ENCODE data around the gene SERPINA4.
"Not testable (repeated sequence)": the region's sequence is repeated elsewhere in the genome, so short reads cannot be mapped to it uniquely, and the experiment has no call there.

Gene SERPINA4

DNA sequence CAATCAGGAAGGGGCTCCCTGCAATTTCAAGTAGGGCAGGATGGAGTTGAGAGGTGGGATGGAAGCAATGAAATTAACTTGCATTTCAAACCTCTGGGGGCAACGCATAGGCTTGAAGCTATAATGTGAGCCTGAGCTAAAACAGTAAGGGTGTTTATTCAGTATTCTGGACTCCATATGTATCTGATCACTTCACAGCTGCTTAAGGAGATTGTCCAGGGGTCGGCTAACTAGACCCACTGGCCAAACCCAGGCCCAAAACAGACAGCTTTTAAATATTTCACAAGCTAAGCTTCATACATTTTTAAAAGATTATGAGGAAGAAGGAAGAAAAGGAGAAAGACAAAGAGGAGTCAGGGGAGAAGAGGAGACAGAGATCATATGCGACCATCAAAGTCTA is 44.1 kb downstream of the SERPINA4 start:
- H3K27ac Mint-ChIP-seq (ENCODE audit: low read depth), result no peak overlapping the region
- H3K4me3 Mint-ChIP-seq, result no peak overlapping the region
- DNase-seq (ENCODE audit: low spot score in 2 of 2), result no peak
- ATAC-seq (replicated peaks; ENCODE audit: extremely low read depth, poor library complexity, severe bottlenecking), result no peak
- H3K4me1 Mint-ChIP-seq, result no peaks in the 10 kb centered on the region
- H3K27me3 Mint-ChIP-seq, result peaks cover 22% of the 10 kb centered on the region
- no peaks in the 10 kb centered on the region for H3K9me3 Mint-ChIP-seq
- H3K36me3 Mint-ChIP-seq (ENCODE audit: insufficient read depth), result peaks cover 4% of the 10 kb centered on the region

DNA sequence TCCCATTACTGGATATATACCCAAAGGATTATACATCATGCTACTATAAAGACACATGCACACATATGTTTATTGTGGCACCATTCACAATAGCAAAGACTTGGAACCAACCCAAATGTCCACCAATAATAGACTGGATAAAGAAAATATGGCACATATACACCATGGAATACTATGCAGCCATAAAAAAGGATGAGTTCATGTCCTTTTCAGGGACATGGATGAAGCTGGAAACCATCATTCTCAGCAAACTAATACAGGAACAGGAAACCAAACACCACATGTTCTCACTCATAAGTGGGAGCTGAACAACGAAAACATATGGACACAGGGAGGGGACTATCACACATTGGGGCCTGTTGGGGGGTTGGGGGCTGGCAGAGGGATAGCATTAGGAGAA is 47.7 kb downstream of the SERPINA4 start:
- not testable (repeated sequence) for ATAC-seq (replicated peaks; ENCODE audit: extremely low read depth, poor library complexity, severe bottlenecking); H3K9me3 Mint-ChIP-seq; H3K27ac Mint-ChIP-seq (ENCODE audit: low read depth); DNase-seq (ENCODE audit: low spot score in 2 of 2); H3K36me3 Mint-ChIP-seq (ENCODE audit: insufficient read depth); H3K4me3 Mint-ChIP-seq; H3K4me1 Mint-ChIP-seq
- peaks cover 10% of the 10 kb centered on the region for H3K27me3 Mint-ChIP-seq

DNA sequence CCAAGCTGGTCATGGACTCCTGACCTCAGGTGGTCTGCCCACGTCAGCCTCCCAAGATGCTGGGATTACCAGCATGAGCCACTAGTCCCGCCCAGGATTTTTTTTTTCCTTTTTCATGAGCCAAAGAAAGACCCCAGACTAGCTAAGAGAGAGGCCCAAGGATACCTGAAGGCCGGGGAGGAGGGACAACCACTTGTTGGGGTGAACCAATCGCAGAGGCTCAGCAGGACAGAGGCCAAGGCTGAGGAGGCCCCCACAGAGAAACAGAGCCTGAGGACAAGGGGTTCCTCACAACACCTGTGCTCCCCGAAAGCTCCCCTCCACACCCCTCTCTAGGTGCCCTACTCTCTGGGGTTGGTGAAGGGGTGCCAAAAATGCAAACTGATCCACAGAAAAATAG is 49.9 kb downstream of the SERPINA4 start:
- peaks cover 2% of the 10 kb centered on the region for H3K36me3 Mint-ChIP-seq (ENCODE audit: insufficient read depth)
- no peak for ATAC-seq (replicated peaks; ENCODE audit: extremely low read depth, poor library complexity, severe bottlenecking)
- no peaks in the 10 kb centered on the region for H3K4me1 Mint-ChIP-seq
- H3K9me3 Mint-ChIP-seq, result no peaks in the 10 kb centered on the region
- H3K27me3 Mint-ChIP-seq, result peaks cover 13% of the 10 kb centered on the region
- no peak for DNase-seq (ENCODE audit: low spot score in 2 of 2)
- H3K27ac Mint-ChIP-seq (ENCODE audit: low read depth), result no peak overlapping the region
- no peak overlapping the region for H3K4me3 Mint-ChIP-seq

DNA sequence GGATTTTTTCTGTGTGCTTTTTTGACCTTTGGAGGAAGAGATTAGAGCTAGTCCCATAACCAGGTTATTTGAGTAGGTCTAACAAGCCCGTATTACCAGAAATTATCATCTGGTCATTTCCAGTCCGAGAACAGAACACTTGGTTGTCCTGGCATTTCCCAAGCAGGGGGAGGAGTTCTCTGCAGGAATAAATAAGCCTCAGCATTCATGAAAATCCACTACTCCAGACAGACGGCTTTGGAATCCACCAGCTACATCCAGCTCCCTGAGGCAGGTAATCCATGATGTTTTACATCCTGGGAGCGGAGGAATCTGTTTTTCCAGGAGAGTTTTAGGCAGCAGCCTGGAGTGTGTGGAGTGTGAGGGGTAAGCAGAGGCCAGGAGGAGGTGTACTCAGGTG is 50.9 kb downstream of the SERPINA4 start, which contains the start of gene SERPINA3:
SERPINA3 (plus strand) TSS at position 218 of the 400 bp plus-strand sequence. CDS start 2,051 bp downstream, outside the sequence.
- H3K36me3 Mint-ChIP-seq (ENCODE audit: insufficient read depth), result no peaks in the 10 kb centered on the region
- no peak within 1 kb of the TSS for H3K27ac Mint-ChIP-seq (ENCODE audit: low read depth)
- no peak for DNase-seq (ENCODE audit: low spot score in 2 of 2)
- H3K9me3 Mint-ChIP-seq, result no peaks in the 10 kb centered on the region
- H3K4me3 Mint-ChIP-seq, result no peak within 1 kb of the TSS
- H3K27me3 Mint-ChIP-seq, result peaks cover 20% of the 10 kb centered on the region
- no peak for ATAC-seq (replicated peaks; ENCODE audit: extremely low read depth, poor library complexity, severe bottlenecking)
- no peaks in the 10 kb centered on the region for H3K4me1 Mint-ChIP-seq

DNA sequence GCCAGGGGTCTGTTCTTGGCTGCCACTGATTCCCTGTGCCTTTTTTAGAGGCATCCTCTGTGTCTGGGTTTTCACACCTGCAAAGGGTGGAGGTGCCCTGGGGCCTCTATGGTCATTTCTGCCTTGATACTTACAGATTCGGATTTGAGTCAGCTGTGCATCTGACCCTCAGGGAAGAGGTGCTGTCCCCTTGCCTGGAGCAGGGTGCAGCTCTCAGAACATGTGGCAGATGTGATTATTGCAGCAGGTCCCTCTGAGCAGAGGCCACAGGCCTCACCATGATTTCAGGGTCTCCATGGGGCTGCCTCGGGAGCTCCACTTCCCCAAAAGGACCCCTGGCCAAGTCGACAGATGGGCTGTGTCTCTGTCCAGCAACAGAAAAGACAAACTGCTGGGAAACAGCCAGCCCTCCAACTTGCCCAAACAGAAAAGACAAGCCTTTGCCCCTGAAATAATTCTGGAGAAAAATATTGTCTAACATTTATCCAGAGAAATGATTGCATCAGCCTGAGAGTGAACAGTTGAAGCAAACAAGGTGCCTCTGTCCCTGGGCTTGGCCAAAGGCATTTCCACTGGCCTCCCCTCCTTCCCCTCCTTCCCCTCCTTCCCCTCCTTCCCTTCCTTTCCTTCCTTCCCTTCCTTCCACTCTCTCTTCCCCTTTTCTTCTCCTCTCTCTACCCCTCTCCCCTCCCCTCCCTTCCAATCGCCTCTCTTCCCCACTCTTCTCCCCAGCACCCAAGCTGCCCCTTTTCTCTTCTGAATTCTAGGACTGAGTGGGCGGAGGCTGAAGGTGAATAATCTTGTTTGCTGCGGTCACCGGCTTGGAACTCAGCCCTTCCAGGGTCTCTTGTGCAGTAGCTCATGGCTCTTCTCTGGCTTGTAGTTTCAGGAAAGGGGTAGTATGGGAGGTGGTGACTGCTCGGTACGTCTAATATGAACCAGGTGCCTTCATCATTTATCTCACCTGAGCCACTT is 51.6 kb downstream of the SERPINA4 start:
- Mint-ChIP-seq H3K27me3 (peaks cover 13% of the 10 kb centered on the region), H3K9me3 (no peaks in the 10 kb centered on the region), H3K4me1 (no peaks in the 10 kb centered on the region), H3K36me3 (ENCODE audit: insufficient read depth) (no peaks in the 10 kb centered on the region), H3K4me3 (no peak overlapping the region), H3K27ac (ENCODE audit: low read depth) (no peak overlapping the region)
- DNase-seq (ENCODE audit: low spot score in 2 of 2) (no peak), ATAC-seq (replicated peaks; ENCODE audit: extremely low read depth, poor library complexity, severe bottlenecking) (no peak)

DNA sequence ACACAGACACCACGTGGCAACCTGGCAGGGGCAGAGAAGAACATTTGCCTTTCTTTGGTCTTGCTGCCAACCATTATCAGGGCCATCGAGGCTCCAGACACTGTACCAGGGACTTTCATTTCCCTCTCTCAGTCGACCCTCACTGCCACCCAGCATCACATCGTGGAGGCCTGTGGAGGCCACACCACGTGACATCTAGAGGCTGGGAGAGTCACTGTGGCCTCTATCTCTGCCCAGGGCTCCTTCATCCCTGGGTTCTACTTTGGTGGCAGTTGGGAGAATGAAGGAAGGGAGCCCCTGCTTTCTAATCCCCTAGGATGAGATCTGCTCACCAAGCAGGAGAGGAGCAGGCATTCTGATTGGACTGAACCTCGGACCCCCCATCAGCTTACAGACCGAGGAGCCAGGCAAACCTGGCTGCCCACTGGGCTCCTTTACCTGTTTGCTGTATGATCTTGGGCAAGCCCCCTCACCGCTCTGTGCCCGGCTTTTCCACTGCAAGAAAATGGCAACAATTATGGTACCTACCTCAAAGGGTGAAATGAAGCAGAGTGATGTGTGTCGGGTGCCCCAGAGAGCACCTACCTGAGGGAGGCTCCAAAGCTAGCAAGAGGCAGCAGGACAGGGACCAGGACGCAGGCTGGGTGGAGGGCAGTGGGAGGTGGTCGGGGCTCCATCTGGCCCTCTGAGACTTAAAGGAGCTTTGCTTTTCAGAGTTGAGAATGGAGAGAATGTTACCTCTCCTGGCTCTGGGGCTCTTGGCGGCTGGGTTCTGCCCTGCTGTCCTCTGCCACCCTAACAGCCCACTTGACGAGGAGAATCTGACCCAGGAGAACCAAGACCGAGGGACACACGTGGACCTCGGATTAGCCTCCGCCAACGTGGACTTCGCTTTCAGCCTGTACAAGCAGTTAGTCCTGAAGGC is 52.7 kb downstream of the SERPINA4 start:
- Mint-ChIP-seq H3K4me1 (no peaks in the 10 kb centered on the region), H3K27ac (ENCODE audit: low read depth) (no peak overlapping the region), H3K27me3 (peaks cover 13% of the 10 kb centered on the region), H3K4me3 (no peak overlapping the region), H3K9me3 (no peaks in the 10 kb centered on the region), H3K36me3 (ENCODE audit: insufficient read depth) (no peaks in the 10 kb centered on the region)
- DNase-seq (ENCODE audit: low spot score in 2 of 2) (no peak), ATAC-seq (replicated peaks; ENCODE audit: extremely low read depth, poor library complexity, severe bottlenecking) (no peak)

DNA sequence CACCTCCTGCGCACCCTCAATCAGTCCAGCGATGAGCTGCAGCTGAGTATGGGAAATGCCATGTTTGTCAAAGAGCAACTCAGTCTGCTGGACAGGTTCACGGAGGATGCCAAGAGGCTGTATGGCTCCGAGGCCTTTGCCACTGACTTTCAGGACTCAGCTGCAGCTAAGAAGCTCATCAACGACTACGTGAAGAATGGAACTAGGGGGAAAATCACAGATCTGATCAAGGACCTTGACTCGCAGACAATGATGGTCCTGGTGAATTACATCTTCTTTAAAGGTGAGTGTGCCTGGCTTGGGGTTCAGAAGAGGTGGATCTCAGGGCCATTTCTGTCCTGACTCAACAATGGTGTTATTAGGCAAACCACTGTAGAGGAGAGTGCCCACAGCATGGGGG is 53.6 kb downstream of the SERPINA4 start:
- no peak for ATAC-seq (replicated peaks; ENCODE audit: extremely low read depth, poor library complexity, severe bottlenecking)
- Mint-ChIP-seq H3K4me3 (no peak overlapping the region), H3K27me3 (peaks cover 22% of the 10 kb centered on the region), H3K27ac (ENCODE audit: low read depth) (no peak overlapping the region), H3K9me3 (no peaks in the 10 kb centered on the region), H3K4me1 (no peaks in the 10 kb centered on the region), H3K36me3 (ENCODE audit: insufficient read depth) (no peaks in the 10 kb centered on the region)
- DNase-seq (ENCODE audit: low spot score in 2 of 2), result no peak

DNA sequence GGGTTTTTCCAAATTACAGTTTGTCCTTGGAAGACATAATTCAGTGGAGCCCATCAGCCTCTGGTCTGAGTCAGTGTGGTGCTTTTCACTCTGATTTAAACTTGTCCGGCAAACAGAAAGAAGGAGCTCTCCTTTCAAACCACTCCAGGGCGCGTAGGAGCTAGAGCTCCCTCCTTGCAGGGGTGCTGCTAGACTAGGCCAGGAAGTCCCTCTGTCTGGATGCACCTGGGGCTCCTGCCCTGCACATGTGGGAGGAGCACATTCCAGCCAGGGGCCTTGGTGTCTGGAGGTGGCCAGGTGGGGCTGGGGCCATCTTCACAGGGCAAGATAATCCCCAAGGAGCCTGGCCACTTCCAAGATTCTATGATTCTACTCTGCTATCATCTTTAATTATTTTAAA is 54.0 kb downstream of the SERPINA4 start:
- Mint-ChIP-seq H3K27ac (ENCODE audit: low read depth) (no peak overlapping the region), H3K4me1 (no peaks in the 10 kb centered on the region), H3K27me3 (peaks cover 26% of the 10 kb centered on the region), H3K9me3 (no peaks in the 10 kb centered on the region), H3K36me3 (ENCODE audit: insufficient read depth) (no peaks in the 10 kb centered on the region), H3K4me3 (no peak overlapping the region)
- no peak for DNase-seq (ENCODE audit: low spot score in 2 of 2)
- no peak for ATAC-seq (replicated peaks; ENCODE audit: extremely low read depth, poor library complexity, severe bottlenecking)

DNA sequence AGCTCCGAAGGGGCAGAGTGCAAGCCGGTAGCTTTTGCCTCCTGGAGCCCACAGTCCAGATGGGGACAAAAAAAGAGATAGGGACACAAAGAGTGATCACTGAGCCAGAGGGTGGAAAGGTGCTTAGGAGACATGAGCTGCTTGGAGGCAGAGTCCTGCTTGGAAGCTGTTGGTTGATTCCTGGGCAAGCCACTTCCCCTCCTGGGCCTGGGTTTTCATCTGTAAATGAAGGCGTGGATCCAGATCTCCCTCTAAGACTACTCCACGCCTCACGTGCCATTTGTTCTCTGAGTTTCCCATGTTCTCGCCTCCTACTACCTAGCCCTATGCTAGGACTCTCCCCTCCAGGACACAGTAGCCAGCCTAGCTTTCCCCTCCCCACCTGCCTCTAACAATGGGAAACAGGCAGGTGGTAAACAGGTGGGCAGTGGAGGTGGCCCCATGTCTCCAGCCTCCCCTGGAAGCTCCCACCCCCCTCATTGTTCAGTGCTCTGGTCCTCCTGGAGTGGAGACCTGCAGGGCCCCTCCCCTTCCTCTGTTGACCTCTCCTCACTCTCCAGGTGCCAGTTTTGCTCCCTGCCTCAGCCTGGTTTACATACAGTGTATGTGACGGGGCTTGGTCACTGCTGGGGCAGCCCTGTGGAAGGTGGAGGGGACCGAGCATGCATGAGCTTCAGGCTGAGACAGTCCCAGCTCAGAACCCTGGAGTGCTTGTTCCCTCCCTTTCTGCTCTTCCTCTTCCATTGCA is 54.8 kb downstream of the SERPINA4 start:
- DNase-seq (ENCODE audit: low spot score in 2 of 2) (no peak), ATAC-seq (replicated peaks; ENCODE audit: extremely low read depth, poor library complexity, severe bottlenecking) (no peak)
- no peaks in the 10 kb centered on the region for H3K4me1 Mint-ChIP-seq
- H3K27ac Mint-ChIP-seq (ENCODE audit: low read depth), result no peak overlapping the region
- H3K4me3 Mint-ChIP-seq, result no peak overlapping the region
- H3K9me3 Mint-ChIP-seq, result no peaks in the 10 kb centered on the region
- H3K36me3 Mint-ChIP-seq (ENCODE audit: insufficient read depth), result no peaks in the 10 kb centered on the region
- peaks cover 32% of the 10 kb centered on the region for H3K27me3 Mint-ChIP-seq

DNA sequence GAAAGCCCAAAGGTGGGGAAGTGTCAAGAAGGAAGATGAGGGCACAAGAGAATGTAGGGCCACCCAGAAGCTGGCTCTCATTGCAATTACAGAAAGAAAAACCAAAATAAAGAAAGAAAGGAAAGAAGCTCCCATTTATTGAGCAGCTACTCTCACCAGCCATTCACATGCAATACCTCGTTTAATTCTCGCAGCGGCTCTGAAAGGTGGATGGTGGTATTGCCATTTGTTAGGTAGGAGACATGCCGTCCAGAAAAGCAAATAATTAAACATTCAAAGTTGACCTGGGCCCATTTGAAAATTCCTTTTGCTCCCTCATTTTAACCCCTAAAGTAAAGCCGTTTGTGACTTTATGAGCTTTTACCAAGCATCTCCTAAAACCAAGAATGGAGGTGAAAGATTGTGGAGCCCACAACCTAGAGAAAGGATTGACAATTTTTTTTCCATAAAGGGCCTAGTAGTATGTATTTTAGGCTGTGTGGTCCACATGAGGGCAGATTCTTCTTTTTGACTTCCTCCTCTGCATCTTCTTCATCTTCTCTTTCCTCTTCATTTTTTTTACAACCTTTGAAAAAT is 56.2 kb downstream of the SERPINA4 start:
- no peak overlapping the region for H3K27ac Mint-ChIP-seq (ENCODE audit: low read depth)
- no peaks in the 10 kb centered on the region for H3K4me1 Mint-ChIP-seq
- no peaks in the 10 kb centered on the region for H3K9me3 Mint-ChIP-seq
- H3K27me3 Mint-ChIP-seq, result peaks cover 42% of the 10 kb centered on the region
- no peak for DNase-seq (ENCODE audit: low spot score in 2 of 2)
- no peaks in the 10 kb centered on the region for H3K36me3 Mint-ChIP-seq (ENCODE audit: insufficient read depth)
- no peak for ATAC-seq (replicated peaks; ENCODE audit: extremely low read depth, poor library complexity, severe bottlenecking)
- H3K4me3 Mint-ChIP-seq, result no peak overlapping the region

DNA sequence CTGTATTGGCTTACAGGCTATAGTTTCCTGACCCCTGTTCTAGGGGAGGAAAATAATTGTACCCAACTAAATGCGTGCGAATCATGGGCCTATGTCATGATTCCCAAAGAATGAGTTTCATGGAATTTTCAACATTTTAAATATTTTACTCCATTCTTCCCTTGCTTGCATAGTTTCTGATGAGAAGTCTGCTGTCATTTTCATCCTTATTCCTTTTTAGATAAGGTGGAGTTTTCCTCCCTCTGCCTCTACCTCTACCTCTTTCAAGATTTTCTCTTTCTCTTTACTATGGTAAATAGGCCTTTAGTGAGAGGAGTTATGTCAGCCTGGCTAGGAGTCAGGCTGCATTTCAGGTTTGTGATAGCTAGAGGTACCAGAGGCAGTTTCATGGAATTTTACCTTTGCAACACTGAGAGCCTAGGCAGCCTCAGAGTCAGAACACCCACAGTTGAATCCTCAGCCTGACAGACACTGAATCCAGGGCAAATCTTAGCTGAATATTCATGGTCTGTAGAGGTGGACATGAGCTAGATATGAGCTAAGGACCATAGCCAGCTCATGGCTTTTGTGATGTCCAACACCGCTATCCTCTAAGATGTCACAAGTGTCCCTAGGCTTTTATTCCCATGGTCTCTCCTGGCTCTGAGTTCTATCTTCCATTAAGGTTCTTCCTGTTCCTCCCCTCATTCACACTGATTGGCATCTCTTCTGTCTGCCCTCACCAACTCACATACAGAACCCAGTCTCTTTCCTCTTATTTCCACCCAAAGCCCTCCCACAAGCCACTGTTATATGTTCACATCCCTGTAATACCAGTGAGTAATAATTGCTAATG is 57.0 kb downstream of the SERPINA4 start:
- ATAC-seq (replicated peaks; ENCODE audit: extremely low read depth, poor library complexity, severe bottlenecking) (no peak), DNase-seq (ENCODE audit: low spot score in 2 of 2) (no peak)
- no peak overlapping the region for H3K4me3 Mint-ChIP-seq

More for the DNA sequence above, 57.0 kb downstream of the SERPINA4 start:
- H3K4me1 Mint-ChIP-seq, result no peaks in the 10 kb centered on the region
- H3K27ac Mint-ChIP-seq (ENCODE audit: low read depth), result no peak overlapping the region
- no peaks in the 10 kb centered on the region for H3K9me3 Mint-ChIP-seq
- H3K27me3 Mint-ChIP-seq, result peaks cover 44% of the 10 kb centered on the region
- H3K36me3 Mint-ChIP-seq (ENCODE audit: insufficient read depth), result no peaks in the 10 kb centered on the region
